HG02798 (cell line): ENCODE measurements around the gene RAPSN.

Experiments
- ATAC-seq: cut with Tn5 transposase; IDR thresholded peaks from one replicate; pipeline ENCODE4 v1.9.1; 2021; ENCODE audit warnings: mild to moderate bottlenecking; ENCODE audit not compliant: unreplicated experiment, poor library complexity

The RAPSN gene

GRCh38 chr11:47466701-47467250 lies 17.8 kb upstream of the RAPSN start:
- no peak for ATAC-seq

GRCh38 chr11:47466201-47466600 lies 17.3 kb upstream of the RAPSN start:
- ATAC-seq: no peak

- no peak for ATAC-seq
Measured at GRCh38 chr11:47464483-47464882, 15.5 kb upstream of the RAPSN start.

GRCh38 chr11:47461876-47462275 lies 12.9 kb upstream of the RAPSN start:
- ATAC-seq: no peak

- no peak for ATAC-seq
Measured at GRCh38 chr11:47460571-47461235, 11.8 kb upstream of the RAPSN start.

GRCh38 chr11:47454258-47454671 lies 5.3 kb upstream of the RAPSN start:
- peak; percentile 64 for ATAC-seq

- ATAC-seq: no peak
Measured at GRCh38 chr11:47453365-47453764, 4.4 kb upstream of the RAPSN start.

GRCh38 chr11:47451990-47452389 lies 3.1 kb upstream of the RAPSN start:
- ATAC-seq: no peak

GRCh38 chr11:47451436-47451835 lies 2.5 kb upstream of the RAPSN start:
- ATAC-seq: no peak

- ATAC-seq: no peak
Measured at GRCh38 chr11:47449541-47449940, 605 bp upstream of the RAPSN start.

GRCh38 chr11:47447906-47448305 lies 1.0 kb downstream of the RAPSN start:
- no peak for ATAC-seq

- ATAC-seq: no peak
Measured at GRCh38 chr11:47446833-47447232, 2.1 kb downstream of the RAPSN start.

- no peak for ATAC-seq
Measured at GRCh38 chr11:47445840-47446239, 3.1 kb downstream of the RAPSN start.

- no peak for ATAC-seq
Measured at GRCh38 chr11:47443817-47444216, 5.1 kb downstream of the RAPSN start.

- ATAC-seq: no peak
Measured at GRCh38 chr11:47443028-47443700, 5.8 kb downstream of the RAPSN start.

- ATAC-seq: no peak
Measured at GRCh38 chr11:47442514-47442913, 6.4 kb downstream of the RAPSN start.

- no peak for ATAC-seq
Measured at GRCh38 chr11:47441421-47441820, 7.5 kb downstream of the RAPSN start.

- ATAC-seq: no peak
Measured at GRCh38 chr11:47440054-47440476, 8.9 kb downstream of the RAPSN start.

- ATAC-seq: no peak
Measured at GRCh38 chr11:47438721-47439120, 10.2 kb downstream of the RAPSN start.

- no peak for ATAC-seq
Measured at GRCh38 chr11:47437746-47438418, 11.1 kb downstream of the RAPSN start.

- ATAC-seq: no peak
Measured at GRCh38 chr11:47437218-47437745, 11.7 kb downstream of the RAPSN start.
